HUES64 (cell line): ENCODE measurements around the gene MIS18A.

Experiments used
- H3K27ac ChIP-seq: 2 replicates; pipeline ENCODE4 v1.7.0; 2013; ENCODE audit warnings: low read depth, low read length, inconsistent platforms
- H3K27me3 ChIP-seq: 2 replicates; pipeline ENCODE4 v1.6.1; 2013; ENCODE audit warnings: mild to moderate bottlenecking, low read length; ENCODE audit not compliant: insufficient read depth
- H3K36me3 ChIP-seq: 2 replicates; pipeline ENCODE4 v1.6.1; 2013; ENCODE audit warnings: mild to moderate bottlenecking, low read length; ENCODE audit not compliant: insufficient read depth
- H3K4me1 ChIP-seq: 2 replicates; pipeline ENCODE4 v1.6.1; 2013; ENCODE audit warnings: mild to moderate bottlenecking, low read length, moderate library complexity; ENCODE audit not compliant: insufficient read depth
- H3K4me3 ChIP-seq: 2 replicates; pipeline ENCODE4 v1.5.1; 2013; ENCODE audit warnings: mild to moderate bottlenecking, low read length, moderate library complexity
- H3K9ac ChIP-seq: 2 replicates; pipeline ENCODE4 v1.6.1; 2013; ENCODE audit warnings: mild to moderate bottlenecking, low read depth, low read length
- H3K9me3 ChIP-seq: 2 replicates; pipeline ENCODE4 v1.6.1; 2013; ENCODE audit warnings: low read depth, low read length; ENCODE audit not compliant: insufficient read depth
- WGBS: fragments of 150-250, 120-280 bp; methylation state at CpG from one replicate; pipeline ENCODE4 v1.1.7; 2013; ENCODE audit warnings: missing lambda C conversion rate; 5-methylcytosine and 5-hydroxymethylcytosine counted together

Gene MIS18A

GRCh38 chr21:32253215-32253641 lies 25.6 kb downstream of the MIS18A start:
- Histone ChIP-seq H3K4me1 (peaks cover 11% of the 10 kb centered on the region), H3K36me3 (no peaks in the 10 kb centered on the region), H3K27me3 (no peaks in the 10 kb centered on the region), H3K27ac (no peak overlapping the region), H3K4me3 (no peak overlapping the region), H3K9ac (no peak overlapping the region), H3K9me3 (no peaks in the 10 kb centered on the region)
- WGBS: 86% methylated on average over 7 of the region's 7 CpGs

DNA sequence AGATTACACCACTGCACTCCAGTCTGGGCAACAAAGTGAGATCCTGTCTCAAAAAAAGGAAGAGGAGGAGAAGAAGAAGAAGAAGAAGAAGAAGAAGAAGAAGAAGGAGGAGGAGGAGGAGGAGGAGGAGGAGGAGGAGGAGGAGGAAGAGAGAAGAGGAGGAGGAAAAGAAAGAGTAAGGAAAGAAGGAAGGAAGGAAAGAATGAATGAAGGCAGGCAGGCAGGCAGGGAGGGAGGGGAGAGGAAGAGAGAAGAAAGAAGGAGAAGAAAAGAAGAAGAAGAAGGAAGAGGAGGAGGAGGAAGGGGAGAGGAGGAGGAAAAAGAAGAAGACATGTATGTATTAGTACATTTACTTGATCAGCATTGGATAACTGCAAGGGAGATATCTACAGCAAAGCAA lies 26.7 kb downstream of the MIS18A start:
- no peak overlapping the region for H3K27ac ChIP-seq
- no peaks in the 10 kb centered on the region for H3K36me3 ChIP-seq
- H3K4me1 ChIP-seq: peaks cover 5% of the 10 kb centered on the region
- no peaks in the 10 kb centered on the region for H3K27me3 ChIP-seq
- no peak overlapping the region for H3K9ac ChIP-seq
- no peak overlapping the region for H3K4me3 ChIP-seq
- H3K9me3 ChIP-seq: no peaks in the 10 kb centered on the region

DNA sequence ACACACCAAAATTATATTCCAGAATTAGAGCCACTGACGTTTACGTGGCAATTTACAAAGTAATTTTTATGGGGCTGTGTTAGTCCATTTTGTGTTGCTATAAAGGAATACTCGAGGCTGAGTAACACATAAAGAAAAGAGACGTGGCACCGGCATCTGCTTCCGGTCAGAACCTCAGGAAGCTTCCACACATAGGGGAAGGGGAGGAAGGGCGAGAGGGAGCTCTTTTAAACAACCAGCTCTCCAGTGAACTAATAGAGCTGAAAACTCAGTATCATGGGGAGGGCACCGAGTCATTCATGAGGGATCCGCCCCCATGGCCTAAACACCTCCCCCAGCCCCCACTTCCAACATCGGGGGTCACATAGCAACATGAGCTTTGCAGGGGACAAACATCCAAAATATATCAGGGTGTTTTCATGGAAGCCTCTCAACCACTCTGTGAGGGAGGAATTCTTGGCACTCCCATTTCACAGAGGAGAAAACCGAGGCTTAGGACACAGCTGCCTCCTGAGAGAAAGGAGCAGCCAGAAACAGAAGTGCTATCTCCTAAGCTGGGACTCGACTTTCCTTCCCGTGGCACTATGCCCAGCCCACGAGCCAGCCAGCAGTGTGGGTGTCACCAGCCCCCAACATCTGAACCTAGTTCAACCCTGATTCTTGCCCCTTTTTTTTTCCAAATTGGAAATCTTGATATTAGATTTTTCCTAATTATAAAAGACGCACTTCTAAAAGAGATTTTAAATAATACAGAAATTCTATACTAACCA lies 29.2 kb downstream of the MIS18A start:
- H3K27ac ChIP-seq: no peak overlapping the region
- 90% methylated on average over 13 of the region's 15 CpGs for WGBS
- H3K9ac ChIP-seq: no peak overlapping the region
- H3K4me1 ChIP-seq: peaks cover 5% of the 10 kb centered on the region
- no peaks in the 10 kb centered on the region for H3K9me3 ChIP-seq
- H3K4me3 ChIP-seq: no peak overlapping the region
- H3K27me3 ChIP-seq: no peaks in the 10 kb centered on the region
- H3K36me3 ChIP-seq: no peaks in the 10 kb centered on the region

DNA sequence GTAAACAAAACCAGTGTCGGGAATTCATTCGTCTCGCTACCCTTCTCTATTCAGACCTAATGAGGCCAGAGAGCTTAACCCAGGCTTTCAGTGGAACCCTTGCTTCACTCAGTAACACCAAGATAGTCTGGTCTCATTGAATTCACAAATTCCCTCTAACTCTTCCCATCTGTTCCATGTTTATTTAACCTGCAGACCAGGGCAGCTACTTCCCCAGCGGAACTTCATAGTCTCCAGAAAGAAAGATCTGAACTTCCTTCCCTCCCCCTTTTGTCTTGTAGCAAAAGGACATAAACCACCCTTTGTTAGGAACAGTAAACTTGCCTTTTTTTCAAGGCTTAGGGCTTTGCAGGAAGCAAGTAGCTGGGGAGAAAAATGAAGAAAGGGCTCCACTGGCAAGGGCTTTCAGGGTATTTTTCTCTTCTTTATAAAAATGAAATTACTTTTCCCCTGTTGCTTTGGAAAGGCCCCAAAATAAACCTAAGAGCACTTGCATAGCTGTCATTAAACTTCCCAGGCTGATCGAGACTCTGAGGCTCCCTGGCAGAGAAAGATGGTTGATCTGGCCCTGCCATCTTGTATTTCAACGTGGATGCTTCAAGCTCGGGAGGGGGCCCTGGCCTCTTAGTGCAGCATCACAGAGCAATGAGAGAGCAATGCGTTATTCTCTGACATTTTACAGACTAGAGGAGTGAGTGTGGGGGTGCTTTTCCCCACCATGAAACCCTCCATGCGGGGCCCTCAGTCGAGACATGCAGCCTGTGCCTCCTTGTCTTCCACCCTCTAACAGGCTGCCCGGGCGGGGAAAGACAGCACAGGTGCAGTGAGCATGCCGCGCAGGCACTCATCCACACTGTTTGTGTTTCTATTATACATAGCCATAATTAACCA lies 30.0 kb downstream of the MIS18A start:
- Histone ChIP-seq H3K4me3 (no peak overlapping the region), H3K9ac (no peak overlapping the region; the same call in 1 of the 2 replicates), H3K27me3 (no peaks in the 10 kb centered on the region), H3K9me3 (no peaks in the 10 kb centered on the region), H3K4me1 (peaks cover 5% of the 10 kb centered on the region), H3K36me3 (no peaks in the 10 kb centered on the region), H3K27ac (no peak overlapping the region)
- WGBS: 85% methylated on average over 14 of the region's 14 CpGs

DNA sequence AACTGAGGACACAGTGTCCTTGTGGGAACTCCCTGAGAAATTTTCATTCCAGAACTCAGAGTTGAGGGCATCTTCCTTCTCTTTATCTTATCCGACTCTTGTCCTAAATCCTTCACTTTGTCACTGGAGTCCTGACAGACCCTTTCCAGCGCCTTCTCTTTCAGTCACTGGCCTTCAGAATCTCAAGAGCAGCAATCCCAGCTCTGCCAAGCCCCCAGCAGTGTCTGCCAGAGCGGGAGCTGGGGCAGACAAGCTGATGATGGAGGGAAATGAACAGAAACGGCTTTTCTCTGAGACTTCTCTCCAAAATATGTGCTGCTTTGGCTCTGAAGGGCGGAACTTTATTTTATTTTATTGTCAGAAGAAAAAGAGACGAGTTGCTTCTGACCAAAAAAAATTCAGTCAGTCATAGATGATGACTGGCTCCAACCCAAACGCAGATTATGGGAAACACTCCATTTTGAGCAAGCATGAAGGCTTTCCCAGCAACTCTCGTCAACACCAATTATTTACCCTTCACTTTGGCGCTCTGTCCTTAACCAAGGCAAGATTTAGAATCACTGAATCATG lies 32.2 kb downstream of the MIS18A start:
- WGBS: 92% methylated on average over 9 of the region's 9 CpGs
- H3K9ac ChIP-seq: no peak overlapping the region
- H3K27me3 ChIP-seq: no peaks in the 10 kb centered on the region
- H3K27ac ChIP-seq: no peak overlapping the region
- H3K36me3 ChIP-seq: no peaks in the 10 kb centered on the region
- no peaks in the 10 kb centered on the region for H3K9me3 ChIP-seq
- no peak overlapping the region for H3K4me3 ChIP-seq
- peaks cover 5% of the 10 kb centered on the region for H3K4me1 ChIP-seq

DNA sequence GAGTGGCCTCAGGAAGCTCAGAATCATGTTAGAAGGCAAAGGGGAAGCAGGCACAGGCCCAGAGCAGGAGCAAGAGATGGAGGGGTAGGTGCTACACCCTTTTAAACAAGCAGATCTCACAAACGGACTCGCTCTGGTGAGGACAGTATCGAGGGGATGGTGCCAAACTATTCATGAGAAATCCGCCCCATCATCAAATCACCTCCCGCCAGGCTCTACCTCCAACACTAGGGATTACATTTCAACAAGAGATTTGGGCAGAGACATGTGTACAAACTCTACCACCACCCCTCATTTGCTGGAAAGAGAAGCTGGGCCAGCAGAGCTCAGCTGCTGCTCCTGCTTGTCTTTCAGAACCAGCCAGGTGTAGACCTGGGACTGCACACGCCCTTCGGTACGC lies 32.9 kb downstream of the MIS18A start:
- WGBS: 88% methylated on average over 8 of the region's 8 CpGs
- Histone ChIP-seq H3K4me1 (peaks cover 5% of the 10 kb centered on the region), H3K9ac (no peak overlapping the region), H3K36me3 (no peaks in the 10 kb centered on the region), H3K4me3 (no peak overlapping the region), H3K27ac (no peak overlapping the region), H3K9me3 (no peaks in the 10 kb centered on the region), H3K27me3 (no peaks in the 10 kb centered on the region)

- H3K4me3 ChIP-seq: no peak overlapping the region
- WGBS: 100% methylated on average over 3 of the region's 7 CpGs
- H3K9ac ChIP-seq: no peak overlapping the region
- H3K4me1 ChIP-seq: no peaks in the 10 kb centered on the region
- no peak overlapping the region for H3K27ac ChIP-seq
- H3K27me3 ChIP-seq: no peaks in the 10 kb centered on the region
- H3K9me3 ChIP-seq: no peaks in the 10 kb centered on the region
- H3K36me3 ChIP-seq: no peaks in the 10 kb centered on the region
These were observed 37.8 kb downstream of the MIS18A start for GRCh38 chr21:32240851-32241687.

GRCh38 chr21:32239551-32239950 lies 39.3 kb downstream of the MIS18A start:
- Histone ChIP-seq H3K27me3 (no peaks in the 10 kb centered on the region), H3K4me3 (no peak overlapping the region), H3K36me3 (no peaks in the 10 kb centered on the region), H3K9ac (no peak overlapping the region), H3K9me3 (no peaks in the 10 kb centered on the region), H3K27ac (no peak overlapping the region), H3K4me1 (no peaks in the 10 kb centered on the region)
- 63% methylated on average over 8 of the region's 8 CpGs for WGBS

GRCh38 chr21:32238063-32238462 lies 40.8 kb downstream of the MIS18A start:
- no peak overlapping the region for H3K27ac ChIP-seq
- 80% methylated on average over 1 of the region's 1 CpG for WGBS

GRCh38 chr21:32237021-32237420 lies 41.8 kb downstream of the MIS18A start:
- Histone ChIP-seq H3K4me3 (no peak overlapping the region), H3K4me1 (peaks cover 6% of the 10 kb centered on the region; the same call in 1 of the 2 replicates)
- 93% methylated on average over 3 of the region's 3 CpGs for WGBS

More at GRCh38 chr21:32238063-32238462, 40.8 kb downstream of the MIS18A start:
- H3K9me3 ChIP-seq: no peaks in the 10 kb centered on the region; the same call in 1 of the 2 replicates
- H3K9ac ChIP-seq: no peak overlapping the region
- H3K36me3 ChIP-seq: no peaks in the 10 kb centered on the region
- no peaks in the 10 kb centered on the region for H3K27me3 ChIP-seq
- no peak overlapping the region for H3K4me3 ChIP-seq
- H3K4me1 ChIP-seq: peaks cover 5% of the 10 kb centered on the region; the same call in 1 of the 2 replicates

More at GRCh38 chr21:32237021-32237420, 41.8 kb downstream of the MIS18A start:
- H3K27me3 ChIP-seq: no peaks in the 10 kb centered on the region
- H3K27ac ChIP-seq: no peak overlapping the region
- H3K9ac ChIP-seq: no peak overlapping the region
- no peaks in the 10 kb centered on the region; the same call in 1 of the 2 replicates for H3K9me3 ChIP-seq
- H3K36me3 ChIP-seq: no peaks in the 10 kb centered on the region
